ENCODE results near the gene ERCC6. TPM values are rescaled to one million over a fixed set of nuclear protein-coding genes. Genes with fewer than 3 reads are reported as not detected.

ERCC6 gene
- total and polyA plus RNA-seq, 10 of the 15 experiments (the other 5 are each of a cell fraction or from before 2014, with no cell fraction given) = 4.3 to 15.6 (median 7.8) TPM

DNA sequence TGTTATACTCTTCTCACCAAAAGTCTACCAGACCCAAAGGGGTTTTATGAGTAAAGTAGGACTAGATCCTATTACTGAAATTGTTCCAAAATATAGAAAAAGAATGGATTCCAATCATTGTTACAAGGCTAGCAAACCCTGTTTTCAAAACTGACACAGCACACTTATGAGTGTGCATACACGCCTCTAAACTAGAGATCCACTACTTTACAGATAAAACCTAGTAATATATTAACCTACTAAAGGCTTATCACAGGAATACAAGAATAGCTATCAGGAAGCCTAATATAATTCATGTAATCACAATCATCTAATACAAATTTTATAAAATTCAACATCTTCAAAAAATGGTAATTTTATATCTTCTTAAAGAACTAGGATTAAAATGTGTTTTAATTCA, 52.2 kb downstream of the ERCC6 start:
- FAIRE-seq (no peak), DNase-seq (ENCODE audit: low read depth, low spot score) (no peak), ATAC-seq (no peak)
- H3K27me3 ChIP-seq (replicated peaks in 1 of 2; ENCODE audit: control insufficient read depth in 2 of 2, insufficient read depth in 2 of 2, low read length in 1 of 2) = no peaks in the 10 kb centered on the region
- WGBS (ENCODE audit: insufficient coverage, insufficient replicate concordance, low lambda C conversion rate, missing lambda C conversion rate) = 90% methylated on average over 1 of the region's 1 CpG
- H2AFZ ChIP-seq (ENCODE audit: control insufficient read depth, low read depth, low read length) = no peak overlapping the region
- TF ChIP-seq NR2F1 (conservative IDR thresholded peaks at IDR 0.05) (no peak), PML (IDR thresholded peaks at IDR 0.05; ENCODE audit: low read length) (no peak), ZNF687 (IDR thresholded peaks at IDR 0.05) (no peak), CHD1 (IDR thresholded peaks at IDR 0.05; ENCODE audit: low read depth, low read length) (no peak), CHD4 (IDR thresholded peaks at IDR 0.05) (no peak), CBX3 (IDR thresholded peaks at IDR 0.05; ENCODE audit: borderline replicate concordance, low read depth) (no peak), USF2 (IDR thresholded peaks at IDR 0.05; ENCODE audit: borderline replicate concordance, low read depth, low read length) (no peak), ZZZ3 (IDR thresholded peaks at IDR 0.05; ENCODE audit: control insufficient read depth, insufficient read length, low read depth) (no peak), JUND (IDR thresholded peaks at IDR 0.05; ENCODE audit: low read depth, low read length) (no peak), BRCA1 (IDR thresholded peaks at IDR 0.05; ENCODE audit: low read depth, low read length) (no peak), POLR2AphosphoS2 (IDR thresholded peaks at IDR 0.05; ENCODE audit: low read depth, low read length) (no peak), STAT1 (conservative IDR thresholded peaks at IDR 0.05) (no peak), FOXK2 (IDR thresholded peaks at IDR 0.05) (no peak), NFXL1 (IDR thresholded peaks at IDR 0.05; ENCODE audit: borderline replicate concordance) (no peak), MTA2 (IDR thresholded peaks at IDR 0.05; ENCODE audit: low read depth) (no peak), JUNB (IDR thresholded peaks at IDR 0.05) (no peak), FOS (IDR thresholded peaks at IDR 0.05; ENCODE audit: borderline replicate concordance, extremely low read depth, insufficient read length) (no peak), YBX1 (IDR thresholded peaks at IDR 0.05) (no peak)
- in situ Hi-C loops (cut with MboI) (no loop called here), intact Hi-C loops (cut with micrococcal nuclease; ENCODE audit: unreplicated experiment) (no loop called here)
- peaks cover 0 to 3% of the 10 kb centered on the region in 2 experiments; a peak in 2 of 4 replicates for H3K36me3 ChIP-seq (ENCODE audit: control insufficient read depth in 2 of 2, insufficient read depth in 2 of 2, low read length in 1 of 2)
- SMC1A ChIA-PET (ENCODE audit: uncharacterized antibody, unreplicated experiment) = interaction anchor here (0.8 to 1.6 kb wide), 3 partner anchors 16 to 79 kb away, joined by 3 read pairs; no protein-coding TSS in a partner anchor
- H3K9me3 ChIP-seq (replicated peaks; ENCODE audit: control insufficient read depth, insufficient read depth, low read length) = no peaks in the 10 kb centered on the region
- no peak overlapping the region for H3K9ac ChIP-seq (ENCODE audit: control insufficient read depth, insufficient read depth, low read length)
- BruUV-seq (replicated peaks) = no TSS peak
- no peaks in the 10 kb centered on the region for H3K4me1 ChIP-seq (ENCODE audit: control insufficient read depth, insufficient read depth, low read length)
- no peaks in the 10 kb centered on the region for H3K79me2 ChIP-seq (ENCODE audit: control insufficient read depth, insufficient read depth, low read length)
- no peak overlapping the region for H3K4me2 ChIP-seq (ENCODE audit: control insufficient read depth, insufficient read depth)
- no peaks in the 10 kb centered on the region for H4K20me1 ChIP-seq (ENCODE audit: control insufficient read depth, insufficient read depth)
- CTCF ChIA-PET = interaction anchor here (0.7 to 1.4 kb wide), 3 partner anchors 11 to 79 kb away, joined by 3 to 4 read pairs (median 3); no protein-coding TSS in a partner anchor
- RAD21 ChIA-PET (ENCODE audit: unreplicated experiment) = no interaction called here
- POLR2A ChIA-PET = no interaction called here
- no peak overlapping the region for H3K4me3 ChIP-seq
- no peak overlapping the region for H3K27ac ChIP-seq (ENCODE audit: control insufficient read depth, insufficient read depth)

All from GM12878 (cell line).